ENCODE measurements around the gene EXD1. TPM values are rescaled to one million over a fixed set of nuclear protein-coding genes. Genes with fewer than 3 reads are reported as not detected.
"Not testable (repeated sequence)": the region's sequence is repeated elsewhere in the genome, so short reads cannot be mapped to it uniquely, and the experiment has no call there.

Gene EXD1
- total and polyA plus RNA-seq, 4 donors, result 0.04 to 0.15 (median 0.05) TPM; not detected in 1

DNA sequence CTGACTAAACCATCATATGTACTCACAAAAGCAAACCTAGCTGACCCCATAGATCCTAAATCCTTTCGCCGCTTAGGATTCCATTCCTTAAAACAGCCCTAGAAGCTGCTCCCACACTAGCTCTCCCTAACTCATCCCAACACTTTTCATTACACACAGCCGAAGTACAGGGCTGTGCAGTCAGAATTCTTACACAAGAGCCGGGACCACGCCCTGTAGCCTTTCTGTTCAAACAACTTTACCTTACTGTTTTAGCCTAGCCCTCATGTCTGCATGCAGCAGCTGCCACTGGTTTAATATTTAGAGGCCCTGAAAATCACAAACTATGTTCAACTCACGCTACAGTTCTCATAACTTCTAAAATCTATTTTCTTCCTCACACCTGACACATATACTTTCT is 95.0 kb downstream of the EXD1 start:
- not testable (repeated sequence) for H3K27me3 ChIP-seq (ENCODE audit: control insufficient read depth in 3 of 3, insufficient read depth in 3 of 3, low read length in 2 of 3); H3K27ac ChIP-seq (ENCODE audit: low read depth in 1 of 2, low read length in 1 of 2); H3K36me3 ChIP-seq (ENCODE audit: control insufficient read depth in 4 of 4, insufficient read depth in 4 of 4, low read length in 4 of 4); H3K4me3 ChIP-seq; DNase-seq; H3K4me1 ChIP-seq (ENCODE audit: control insufficient read depth in 5 of 5, insufficient read depth in 5 of 5, low read length in 5 of 5); H3K9me3 ChIP-seq (ENCODE audit: control insufficient read depth in 4 of 4, insufficient read depth in 3 of 4, low read length in 3 of 4); ATAC-seq (ENCODE audit: insufficient read depth, low FRiP score); H3K9ac ChIP-seq (ENCODE audit: insufficient read depth in 1 of 2, low read length in 2 of 2)
- 76 to 88% methylated on average over 6 of the region's 6 CpGs for WGBS, 2 donors

GRCh38 chr15:41133454-41133853 is 97.1 kb downstream of the EXD1 start:
- Histone ChIP-seq H3K9me3 (ENCODE audit: control insufficient read depth in 4 of 4, insufficient read depth in 3 of 4, low read length in 3 of 4) (peaks cover 0 to 2% (median 0%) of the 10 kb centered on the region in 4 donors), H3K27ac (ENCODE audit: low read depth in 1 of 2, low read length in 1 of 2) (no peak overlapping the region), H3K36me3 (ENCODE audit: control insufficient read depth in 4 of 4, insufficient read depth in 4 of 4, low read length in 4 of 4) (no peaks in the 10 kb centered on the region), H3K4me1 (ENCODE audit: control insufficient read depth in 5 of 5, insufficient read depth in 5 of 5, low read length in 5 of 5) (no peaks in the 10 kb centered on the region), H3K9ac (ENCODE audit: insufficient read depth in 1 of 2, low read length in 2 of 2) (no peak overlapping the region), H3K4me3 (no peak overlapping the region), H3K27me3 (ENCODE audit: control insufficient read depth in 3 of 3, insufficient read depth in 3 of 3, low read length in 2 of 3) (no peaks in the 10 kb centered on the region)
- TF ChIP-seq CTCF (IDR thresholded peaks at IDR 0.05; ENCODE audit: control extremely low read depth, extremely low read depth), result no peak
- 86 to 92% methylated on average over 10 of the region's 10 CpGs for WGBS, 2 donors
- no peak for ATAC-seq (ENCODE audit: insufficient read depth, low FRiP score)
- DNase-seq, result no peak

Other genes with a start within 250 kb of the EXD1 start
- 10 to 100 TPM; 27.1 to 50.1 TPM for gene INO80, start 114.5 kb downstream of the EXD1 start, total RNA-seq
- gene INO80, start 114.5 kb downstream of the EXD1 start, polyA plus RNA-seq, result 10 to 100 TPM in 1 of 2 donors, 1 to 10 TPM in 1; 8.0 to 18.6 TPM
- 100 to 1,000 TPM; 124 to 167 TPM for gene CHP1, start 511 bp upstream of the EXD1 start, total RNA-seq
- 10 to 100 TPM; 73.3 to 78.9 TPM for gene CHP1, start 511 bp upstream of the EXD1 start, polyA plus RNA-seq
- gene OIP5, start 101.8 kb upstream of the EXD1 start, total RNA-seq, result 1 to 10 TPM in 1 of 2 donors, under 1 TPM in 1; 0.71 to 1.5 TPM
- gene OIP5, start 101.8 kb upstream of the EXD1 start, polyA plus RNA-seq, result 1 to 10 TPM in 1 of 2 donors, under 1 TPM in 1; 0.47 to 1.2 TPM
- gene NUSAP1, start 102.1 kb upstream of the EXD1 start, total RNA-seq, result 10 to 100 TPM in 1 of 2 donors, 1 to 10 TPM in 1; 6.5 to 24.1 TPM
- gene NUSAP1, start 102.1 kb upstream of the EXD1 start, polyA plus RNA-seq, result 1 to 10 TPM; 3.7 to 6.5 TPM
- 10 to 100 TPM; 13.6 to 15.2 TPM for gene NDUFAF1, start 171.7 kb upstream of the EXD1 start, total RNA-seq
- 10 to 100 TPM; 13.6 to 19.8 TPM for gene NDUFAF1, start 171.7 kb upstream of the EXD1 start, polyA plus RNA-seq
- 10 to 100 TPM; 22.5 to 38.6 TPM for gene RTF1, start 186.3 kb upstream of the EXD1 start, total RNA-seq
- 10 to 100 TPM; 14.4 to 16.3 TPM for gene RTF1, start 186.3 kb upstream of the EXD1 start, polyA plus RNA-seq

All from lung (tissue), 12 donors.